Measurements from ENCODE around the gene DNMBP. TPM values are rescaled to one million over a fixed set of nuclear protein-coding genes. Genes with fewer than 3 reads are reported as not detected.

DNMBP gene
- total RNA-seq, 1 experiment from 2014 or later = 19.7 TPM

DNA sequence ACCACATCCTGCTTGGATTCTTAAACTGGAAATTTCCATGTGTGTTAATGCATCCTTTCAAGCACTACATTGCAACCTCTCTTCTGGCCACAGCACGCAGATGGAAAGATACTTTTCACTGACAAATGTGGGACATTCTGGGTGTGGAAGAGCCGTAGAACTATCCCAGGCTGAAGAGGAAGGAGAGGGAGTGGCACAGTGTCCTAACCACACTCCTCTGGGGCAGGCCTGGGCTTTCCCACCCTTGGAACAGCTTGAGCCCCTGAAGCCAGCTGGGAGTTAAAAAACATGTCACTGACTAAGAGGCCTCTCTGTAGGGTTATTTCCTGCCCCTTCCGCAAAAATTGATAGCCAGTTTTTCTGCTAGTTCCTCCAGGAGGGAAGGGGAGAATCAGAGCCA lies 34.0 kb upstream of the DNMBP start (continued):
- TF ChIP-seq, protein P1, sequence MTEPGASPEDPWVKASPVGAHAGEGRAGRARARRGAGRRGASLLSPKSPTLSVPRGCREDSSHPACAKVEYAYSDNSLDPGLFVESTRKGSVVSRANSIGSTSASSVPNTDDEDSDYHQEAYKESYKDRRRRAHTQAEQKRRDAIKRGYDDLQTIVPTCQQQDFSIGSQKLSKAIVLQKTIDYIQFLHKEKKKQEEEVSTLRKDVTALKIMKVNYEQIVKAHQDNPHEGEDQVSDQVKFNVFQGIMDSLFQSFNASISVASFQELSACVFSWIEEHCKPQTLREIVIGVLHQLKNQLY (CRISPR knock-in tag; IDR thresholded peaks at IDR 0.05) = no peak
- no peak for TF ChIP-seq ZNF396 (CRISPR knock-in tag; IDR thresholded peaks at IDR 0.05; ENCODE audit: borderline replicate concordance)

DNA sequence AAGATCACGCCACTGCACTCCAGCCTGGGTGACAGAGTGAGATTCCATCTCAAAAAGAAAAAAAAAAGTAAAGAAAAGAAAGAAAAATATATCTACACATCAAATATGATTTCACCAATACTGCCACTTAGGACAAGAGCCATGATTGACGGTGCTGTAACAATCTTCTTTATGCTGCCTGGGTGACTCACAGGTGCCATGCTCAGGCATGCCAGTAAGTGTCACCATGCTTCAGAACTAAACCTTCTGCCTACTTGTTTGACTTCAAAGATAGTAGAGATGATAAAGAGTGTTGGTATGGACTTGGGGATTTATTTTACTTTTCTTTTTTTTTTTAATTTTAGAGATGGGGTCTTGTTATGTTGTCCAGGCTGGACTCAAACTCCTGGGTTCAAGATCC lies 33.6 kb upstream of the DNMBP start:
- H3K27me3 Mint-ChIP-seq (ENCODE audit: low read depth) = no peaks in the 10 kb centered on the region
- no peaks in the 10 kb centered on the region for H3K36me3 Mint-ChIP-seq
- H3K9me3 Mint-ChIP-seq = no peaks in the 10 kb centered on the region
- DNase-seq (ENCODE audit: low spot score) (no peak), ATAC-seq (no peak)
- peaks cover 36% of the 10 kb centered on the region for H3K4me1 Mint-ChIP-seq
- H3K4me3 Mint-ChIP-seq = no peak overlapping the region
- POLR2A ChIA-PET = interaction anchor here (1.2 kb wide), 1 partner anchor 125 kb away, joined by 3 read pairs; no protein-coding TSS in a partner anchor
- TF ChIP-seq, protein P2, sequence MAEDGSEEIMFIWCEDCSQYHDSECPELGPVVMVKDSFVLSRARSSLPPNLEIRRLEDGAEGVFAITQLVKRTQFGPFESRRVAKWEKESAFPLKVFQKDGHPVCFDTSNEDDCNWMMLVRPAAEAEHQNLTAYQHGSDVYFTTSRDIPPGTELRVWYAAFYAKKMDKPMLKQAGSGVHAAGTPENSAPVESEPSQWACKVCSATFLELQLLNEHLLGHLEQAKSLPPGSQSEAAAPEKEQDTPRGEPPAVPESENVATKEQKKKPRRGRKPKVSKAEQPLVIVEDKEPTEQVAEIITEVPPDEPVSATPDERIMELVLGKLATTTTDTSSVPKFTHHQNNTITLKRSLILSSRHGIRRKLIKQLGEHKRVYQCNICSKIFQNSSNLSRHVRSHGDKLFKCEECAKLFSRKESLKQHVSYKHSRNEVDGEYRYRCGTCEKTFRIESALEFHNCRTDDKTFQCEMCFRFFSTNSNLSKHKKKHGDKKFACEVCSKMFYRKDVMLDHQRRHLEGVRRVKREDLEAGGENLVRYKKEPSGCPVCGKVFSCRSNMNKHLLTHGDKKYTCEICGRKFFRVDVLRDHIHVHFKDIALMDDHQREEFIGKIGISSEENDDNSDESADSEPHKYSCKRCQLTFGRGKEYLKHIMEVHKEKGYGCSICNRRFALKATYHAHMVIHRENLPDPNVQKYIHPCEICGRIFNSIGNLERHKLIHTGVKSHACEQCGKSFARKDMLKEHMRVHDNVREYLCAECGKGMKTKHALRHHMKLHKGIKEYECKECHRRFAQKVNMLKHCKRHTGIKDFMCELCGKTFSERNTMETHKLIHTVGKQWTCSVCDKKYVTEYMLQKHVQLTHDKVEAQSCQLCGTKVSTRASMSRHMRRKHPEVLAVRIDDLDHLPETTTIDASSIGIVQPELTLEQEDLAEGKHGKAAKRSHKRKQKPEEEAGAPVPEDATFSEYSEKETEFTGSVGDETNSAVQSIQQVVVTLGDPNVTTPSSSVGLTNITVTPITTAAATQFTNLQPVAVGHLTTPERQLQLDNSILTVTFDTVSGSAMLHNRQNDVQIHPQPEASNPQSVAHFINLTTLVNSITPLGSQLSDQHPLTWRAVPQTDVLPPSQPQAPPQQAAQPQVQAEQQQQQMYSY (CRISPR knock-in tag; IDR thresholded peaks at IDR 0.05) = no peak
- TF ChIP-seq ETV6 (CRISPR knock-in tag; IDR thresholded peaks at IDR 0.05) (no peak), NFYB (CRISPR knock-in tag; conservative IDR thresholded peaks at IDR 0.05; ENCODE audit: low read depth) (no peak), ATF1 (CRISPR knock-in tag; IDR thresholded peaks at IDR 0.05) (no peak), SMAD4 (CRISPR knock-in tag; IDR thresholded peaks at IDR 0.05) (no peak), SOX15 (CRISPR knock-in tag; IDR thresholded peaks at IDR 0.05) (no peak), GTF2I (CRISPR knock-in tag; conservative IDR thresholded peaks at IDR 0.05) (no peak), FOXP1 (CRISPR knock-in tag; IDR thresholded peaks at IDR 0.05; ENCODE audit: borderline replicate concordance) (no peak)
- TF ChIP-seq, protein P3, sequence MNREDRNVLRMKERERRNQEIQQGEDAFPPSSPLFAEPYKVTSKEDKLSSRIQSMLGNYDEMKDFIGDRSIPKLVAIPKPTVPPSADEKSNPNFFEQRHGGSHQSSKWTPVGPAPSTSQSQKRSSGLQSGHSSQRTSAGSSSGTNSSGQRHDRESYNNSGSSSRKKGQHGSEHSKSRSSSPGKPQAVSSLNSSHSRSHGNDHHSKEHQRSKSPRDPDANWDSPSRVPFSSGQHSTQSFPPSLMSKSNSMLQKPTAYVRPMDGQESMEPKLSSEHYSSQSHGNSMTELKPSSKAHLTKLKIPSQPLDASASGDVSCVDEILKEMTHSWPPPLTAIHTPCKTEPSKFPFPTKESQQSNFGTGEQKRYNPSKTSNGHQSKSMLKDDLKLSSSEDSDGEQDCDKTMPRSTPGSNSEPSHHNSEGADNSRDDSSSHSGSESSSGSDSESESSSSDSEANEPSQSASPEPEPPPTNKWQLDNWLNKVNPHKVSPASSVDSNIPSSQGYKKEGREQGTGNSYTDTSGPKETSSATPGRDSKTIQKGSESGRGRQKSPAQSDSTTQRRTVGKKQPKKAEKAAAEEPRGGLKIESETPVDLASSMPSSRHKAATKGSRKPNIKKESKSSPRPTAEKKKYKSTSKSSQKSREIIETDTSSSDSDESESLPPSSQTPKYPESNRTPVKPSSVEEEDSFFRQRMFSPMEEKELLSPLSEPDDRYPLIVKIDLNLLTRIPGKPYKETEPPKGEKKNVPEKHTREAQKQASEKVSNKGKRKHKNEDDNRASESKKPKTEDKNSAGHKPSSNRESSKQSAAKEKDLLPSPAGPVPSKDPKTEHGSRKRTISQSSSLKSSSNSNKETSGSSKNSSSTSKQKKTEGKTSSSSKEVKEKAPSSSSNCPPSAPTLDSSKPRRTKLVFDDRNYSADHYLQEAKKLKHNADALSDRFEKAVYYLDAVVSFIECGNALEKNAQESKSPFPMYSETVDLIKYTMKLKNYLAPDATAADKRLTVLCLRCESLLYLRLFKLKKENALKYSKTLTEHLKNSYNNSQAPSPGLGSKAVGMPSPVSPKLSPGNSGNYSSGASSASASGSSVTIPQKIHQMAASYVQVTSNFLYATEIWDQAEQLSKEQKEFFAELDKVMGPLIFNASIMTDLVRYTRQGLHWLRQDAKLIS (CRISPR knock-in tag; IDR thresholded peaks at IDR 0.05; ENCODE audit: borderline replicate concordance) = no peak
- TF ChIP-seq, protein P4, sequence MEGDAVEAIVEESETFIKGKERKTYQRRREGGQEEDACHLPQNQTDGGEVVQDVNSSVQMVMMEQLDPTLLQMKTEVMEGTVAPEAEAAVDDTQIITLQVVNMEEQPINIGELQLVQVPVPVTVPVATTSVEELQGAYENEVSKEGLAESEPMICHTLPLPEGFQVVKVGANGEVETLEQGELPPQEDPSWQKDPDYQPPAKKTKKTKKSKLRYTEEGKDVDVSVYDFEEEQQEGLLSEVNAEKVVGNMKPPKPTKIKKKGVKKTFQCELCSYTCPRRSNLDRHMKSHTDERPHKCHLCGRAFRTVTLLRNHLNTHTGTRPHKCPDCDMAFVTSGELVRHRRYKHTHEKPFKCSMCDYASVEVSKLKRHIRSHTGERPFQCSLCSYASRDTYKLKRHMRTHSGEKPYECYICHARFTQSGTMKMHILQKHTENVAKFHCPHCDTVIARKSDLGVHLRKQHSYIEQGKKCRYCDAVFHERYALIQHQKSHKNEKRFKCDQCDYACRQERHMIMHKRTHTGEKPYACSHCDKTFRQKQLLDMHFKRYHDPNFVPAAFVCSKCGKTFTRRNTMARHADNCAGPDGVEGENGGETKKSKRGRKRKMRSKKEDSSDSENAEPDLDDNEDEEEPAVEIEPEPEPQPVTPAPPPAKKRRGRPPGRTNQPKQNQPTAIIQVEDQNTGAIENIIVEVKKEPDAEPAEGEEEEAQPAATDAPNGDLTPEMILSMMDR (IDR thresholded peaks at IDR 0.05) = no peak
- TF ChIP-seq, protein P5, sequence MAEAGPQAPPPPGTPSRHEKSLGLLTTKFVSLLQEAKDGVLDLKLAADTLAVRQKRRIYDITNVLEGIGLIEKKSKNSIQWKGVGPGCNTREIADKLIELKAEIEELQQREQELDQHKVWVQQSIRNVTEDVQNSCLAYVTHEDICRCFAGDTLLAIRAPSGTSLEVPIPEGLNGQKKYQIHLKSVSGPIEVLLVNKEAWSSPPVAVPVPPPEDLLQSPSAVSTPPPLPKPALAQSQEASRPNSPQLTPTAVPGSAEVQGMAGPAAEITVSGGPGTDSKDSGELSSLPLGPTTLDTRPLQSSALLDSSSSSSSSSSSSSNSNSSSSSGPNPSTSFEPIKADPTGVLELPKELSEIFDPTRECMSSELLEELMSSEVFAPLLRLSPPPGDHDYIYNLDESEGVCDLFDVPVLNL (CRISPR knock-in tag; IDR thresholded peaks at IDR 0.05; ENCODE audit: borderline replicate concordance, low read depth) = no peak
- TF ChIP-seq, protein P6, sequence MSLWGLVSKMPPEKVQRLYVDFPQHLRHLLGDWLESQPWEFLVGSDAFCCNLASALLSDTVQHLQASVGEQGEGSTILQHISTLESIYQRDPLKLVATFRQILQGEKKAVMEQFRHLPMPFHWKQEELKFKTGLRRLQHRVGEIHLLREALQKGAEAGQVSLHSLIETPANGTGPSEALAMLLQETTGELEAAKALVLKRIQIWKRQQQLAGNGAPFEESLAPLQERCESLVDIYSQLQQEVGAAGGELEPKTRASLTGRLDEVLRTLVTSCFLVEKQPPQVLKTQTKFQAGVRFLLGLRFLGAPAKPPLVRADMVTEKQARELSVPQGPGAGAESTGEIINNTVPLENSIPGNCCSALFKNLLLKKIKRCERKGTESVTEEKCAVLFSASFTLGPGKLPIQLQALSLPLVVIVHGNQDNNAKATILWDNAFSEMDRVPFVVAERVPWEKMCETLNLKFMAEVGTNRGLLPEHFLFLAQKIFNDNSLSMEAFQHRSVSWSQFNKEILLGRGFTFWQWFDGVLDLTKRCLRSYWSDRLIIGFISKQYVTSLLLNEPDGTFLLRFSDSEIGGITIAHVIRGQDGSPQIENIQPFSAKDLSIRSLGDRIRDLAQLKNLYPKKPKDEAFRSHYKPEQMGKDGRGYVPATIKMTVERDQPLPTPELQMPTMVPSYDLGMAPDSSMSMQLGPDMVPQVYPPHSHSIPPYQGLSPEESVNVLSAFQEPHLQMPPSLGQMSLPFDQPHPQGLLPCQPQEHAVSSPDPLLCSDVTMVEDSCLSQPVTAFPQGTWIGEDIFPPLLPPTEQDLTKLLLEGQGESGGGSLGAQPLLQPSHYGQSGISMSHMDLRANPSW (CRISPR knock-in tag; conservative IDR thresholded peaks at IDR 0.05; ENCODE audit: low read depth) = no peak
- TF ChIP-seq, protein P7, sequence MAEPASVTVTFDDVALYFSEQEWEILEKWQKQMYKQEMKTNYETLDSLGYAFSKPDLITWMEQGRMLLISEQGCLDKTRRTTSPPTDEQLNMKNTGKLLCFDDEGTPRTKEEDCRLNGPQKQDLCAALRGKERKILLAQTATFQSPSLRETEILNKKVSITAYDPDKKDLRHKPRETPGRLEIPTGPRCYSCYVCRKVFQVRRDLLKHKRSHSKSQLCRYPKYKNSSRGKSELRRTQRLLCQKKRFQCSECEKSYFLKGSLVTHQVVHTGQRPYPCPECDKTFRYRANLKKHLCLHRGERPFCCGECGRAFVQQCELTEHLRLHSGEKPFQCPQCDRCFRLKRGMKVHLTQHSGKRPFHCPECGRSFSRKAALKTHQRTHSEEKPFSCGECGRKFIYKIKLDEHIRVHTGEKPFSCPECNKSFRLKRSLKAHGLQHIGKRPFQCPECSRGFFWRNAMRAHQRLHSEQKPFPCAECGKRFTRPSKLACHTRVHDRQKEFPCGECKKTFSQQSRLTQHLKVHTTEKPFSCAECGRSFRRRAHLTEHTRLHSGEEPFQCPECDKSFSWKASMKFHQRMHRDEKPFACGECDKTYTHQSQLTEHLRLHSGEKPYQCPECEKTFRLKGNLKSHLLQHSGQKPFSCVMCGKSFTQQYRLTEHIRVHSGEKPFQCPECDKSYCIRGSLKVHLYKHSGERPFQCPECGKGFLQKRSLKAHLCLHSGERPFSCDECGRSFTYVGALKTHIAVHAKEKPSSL (CRISPR knock-in tag; conservative IDR thresholded peaks at IDR 0.05) = no peak
- H3K27ac Mint-ChIP-seq = no peak overlapping the region
- CTCF ChIA-PET = interaction anchor here (3.6 kb wide), 1 partner anchor 130 kb away, joined by 53 read pairs; no protein-coding TSS in a partner anchor
